ENCODE measurements around the gene CT45A8. TPM values are rescaled to one million over a fixed set of nuclear protein-coding genes. Genes with fewer than 3 reads are reported as not detected.
"Not testable (repeated sequence)": the region's sequence is repeated elsewhere in the genome, so short reads cannot be mapped to it uniquely, and the experiment has no call there.

The CT45A8 gene
- total RNA-seq (not detected in 2 replicates), polyA plus RNA-seq (not detected in 2 replicates), polyA minus RNA-seq (ENCODE audit: low replicate concordance) (not detected in 2 replicates)
- polyA plus RNA-seq (2012): not detected in 2 replicates

- not testable (repeated sequence) for H2AFZ ChIP-seq (ENCODE audit: low read length); H3K27ac ChIP-seq (ENCODE audit: insufficient read depth, low read length); H3K9ac ChIP-seq (ENCODE audit: insufficient read depth, low read length); H3K27me3 ChIP-seq (ENCODE audit: control insufficient read depth, insufficient read depth, low read length); H3K79me2 ChIP-seq (ENCODE audit: control insufficient read depth, insufficient read depth, low read length); H3K9me3 ChIP-seq (ENCODE audit: control insufficient read depth, insufficient read depth, low read depth, low read length); H3K4me2 ChIP-seq (ENCODE audit: extremely low read depth, insufficient read depth, low read length); H3K4me1 ChIP-seq (ENCODE audit: control insufficient read depth, extremely low read depth, insufficient read depth, low read length); H3K4me3 ChIP-seq (replicated peaks in 1 of 4; ENCODE audit: control extremely low read depth in 1 of 4, insufficient read depth in 1 of 4, low read depth in 3 of 4, low read length in 4 of 4); H3K36me3 ChIP-seq (ENCODE audit: control insufficient read depth, insufficient read depth, low read length); DNase-seq (ENCODE audit: low read depth in 2 of 2); H4K20me1 ChIP-seq (ENCODE audit: control insufficient read depth, extremely low read depth, insufficient read depth, low read length)
Measured at GRCh38 chrX:135854438-135854837, at the start of gene CT45A8. Gene CT45A8 (minus strand): TSS chrX:135854538. CDS start chrX:135850783, 3,755 bp downstream.

GRCh38 chrX:135893294-135893817, 39.0 kb upstream of the CT45A8 start, which contains the start of the genes CT45A10 and SAGE1:
Gene CT45A10 (minus strand): TSS chrX:135893444. CDS start chrX:135885344, 8,100 bp downstream.
Gene SAGE1 (plus strand): TSS chrX:135893716. CDS start chrX:135896243, 2,527 bp downstream.
- no peaks in the 10 kb centered on the region for H3K4me1 ChIP-seq (ENCODE audit: control insufficient read depth, extremely low read depth, insufficient read depth, low read length)
- H3K9me3 ChIP-seq (ENCODE audit: control insufficient read depth, insufficient read depth, low read depth, low read length): no peaks in the 10 kb centered on the region
- no peaks in the 10 kb centered on the region for H4K20me1 ChIP-seq (ENCODE audit: control insufficient read depth, extremely low read depth, insufficient read depth, low read length)
- H2AFZ ChIP-seq (ENCODE audit: low read length): no peak within 1 kb of the TSS
- H3K4me3 ChIP-seq (replicated peaks in 1 of 4; ENCODE audit: control extremely low read depth in 1 of 4, insufficient read depth in 1 of 4, low read depth in 3 of 4, low read length in 4 of 4): no peak within 1 kb of the TSS
- H3K27ac ChIP-seq (ENCODE audit: insufficient read depth, low read length): no peak within 1 kb of the TSS
- TF ChIP-seq CTCF (conservative IDR thresholded peaks at IDR 0.05 in 1 of 2, IDR thresholded peaks at IDR 0.05 in 1 of 2; ENCODE audit: low read depth in 1 of 2, low read length in 2 of 2) (no peak), EZH2 (IDR thresholded peaks at IDR 0.05; ENCODE audit: low read length, missing control alignments) (no peak)
- no peak for DNase-seq (ENCODE audit: low read depth in 2 of 2)
- no peak within 1 kb of the TSS for H3K4me2 ChIP-seq (ENCODE audit: extremely low read depth, insufficient read depth, low read length)
- H3K27me3 ChIP-seq (ENCODE audit: control insufficient read depth, insufficient read depth, low read length): no peaks in the 10 kb centered on the region
- H3K9ac ChIP-seq (ENCODE audit: insufficient read depth, low read length): no peak within 1 kb of the TSS
- H3K36me3 ChIP-seq (ENCODE audit: control insufficient read depth, insufficient read depth, low read length): no peaks in the 10 kb centered on the region
- H3K79me2 ChIP-seq (ENCODE audit: control insufficient read depth, insufficient read depth, low read length): no peaks in the 10 kb centered on the region

GRCh38 chrX:135892781-135893180, 38.4 kb upstream of the CT45A8 start:
- no peak overlapping the region for H2AFZ ChIP-seq (ENCODE audit: low read length)
- no peak for TF ChIP-seq EZH2 (IDR thresholded peaks at IDR 0.05; ENCODE audit: low read length, missing control alignments)
- no peak for TF ChIP-seq CTCF (conservative IDR thresholded peaks at IDR 0.05 in 1 of 2, IDR thresholded peaks at IDR 0.05 in 1 of 2; ENCODE audit: low read depth in 1 of 2, low read length in 2 of 2)
- H3K9me3 ChIP-seq (ENCODE audit: control insufficient read depth, insufficient read depth, low read depth, low read length): no peaks in the 10 kb centered on the region
- no peaks in the 10 kb centered on the region for H3K36me3 ChIP-seq (ENCODE audit: control insufficient read depth, insufficient read depth, low read length)
- H3K4me1 ChIP-seq (ENCODE audit: control insufficient read depth, extremely low read depth, insufficient read depth, low read length): no peaks in the 10 kb centered on the region
- H4K20me1 ChIP-seq (ENCODE audit: control insufficient read depth, extremely low read depth, insufficient read depth, low read length): no peaks in the 10 kb centered on the region
- no peaks in the 10 kb centered on the region for H3K27me3 ChIP-seq (ENCODE audit: control insufficient read depth, insufficient read depth, low read length)
- H3K27ac ChIP-seq (ENCODE audit: insufficient read depth, low read length): no peak overlapping the region
- no peak overlapping the region for H3K4me3 ChIP-seq (replicated peaks in 1 of 4; ENCODE audit: control extremely low read depth in 1 of 4, insufficient read depth in 1 of 4, low read depth in 3 of 4, low read length in 4 of 4)
- H3K79me2 ChIP-seq (ENCODE audit: control insufficient read depth, insufficient read depth, low read length): no peaks in the 10 kb centered on the region
- no peak overlapping the region for H3K4me2 ChIP-seq (ENCODE audit: extremely low read depth, insufficient read depth, low read length)
- no peak for DNase-seq (ENCODE audit: low read depth in 2 of 2)
- no peak overlapping the region for H3K9ac ChIP-seq (ENCODE audit: insufficient read depth, low read length)
